ENCODE data around the gene COL15A1. TPM values are rescaled to one million over a fixed set of nuclear protein-coding genes. Genes with fewer than 3 reads are reported as not detected.

The COL15A1 gene
- total RNA-seq, 1 experiment from 2014 or later, result 0.10 TPM

GRCh38 chr9:98908897-98909634, 34.6 kb upstream of the COL15A1 start:
- BruUV-seq (replicated peaks), result no TSS peak
- Histone ChIP-seq H3K4me1 (ENCODE audit: control insufficient read depth, insufficient read depth, low read length) (no peaks in the 10 kb centered on the region), H3K9me3 (ENCODE audit: control insufficient read depth, insufficient read depth, low read depth, low read length) (no peaks in the 10 kb centered on the region), H3K27me3 (ENCODE audit: control insufficient read depth, insufficient read depth, low read length) (no peaks in the 10 kb centered on the region), H3K36me3 (ENCODE audit: control insufficient read depth, insufficient read depth, low read length) (no peaks in the 10 kb centered on the region), H3K4me3 (ENCODE audit: low read depth in 2 of 2, low read length in 2 of 2) (no peak overlapping the region), H3K27ac (ENCODE audit: low read length) (no peak overlapping the region)
- in situ Hi-C loops (cut with HindIII; ENCODE audit: low pct_unique_long_range_greater_than_20kb, low sequenced_read_pairs), result no loop called here
- ChIA-PET CTCF (no interaction called here), POLR2A (no interaction called here)
- ATAC-seq, result no peak
- intact Hi-C loops (cut with micrococcal nuclease; ENCODE audit: unreplicated experiment), result no loop called here
- DNase-seq (ENCODE audit: low read depth, low spot score), result no peak
- TF ChIP-seq SIN3A (IDR thresholded peaks at IDR 0.05; ENCODE audit: borderline replicate concordance, insufficient read depth, low read depth, low read length) (no peak), TCF7L2 (IDR thresholded peaks at IDR 0.05; ENCODE audit: low read depth, low read length) (no peak), REST (IDR thresholded peaks at IDR 0.05; ENCODE audit: insufficient read depth in 1 of 2, low read depth in 2 of 2, low read length in 1 of 2) (no peak), POLR2AphosphoS5 (IDR thresholded peaks at IDR 0.05; ENCODE audit: low read depth, low read length) (no peak)
- TF ChIP-seq, protein P1, sequence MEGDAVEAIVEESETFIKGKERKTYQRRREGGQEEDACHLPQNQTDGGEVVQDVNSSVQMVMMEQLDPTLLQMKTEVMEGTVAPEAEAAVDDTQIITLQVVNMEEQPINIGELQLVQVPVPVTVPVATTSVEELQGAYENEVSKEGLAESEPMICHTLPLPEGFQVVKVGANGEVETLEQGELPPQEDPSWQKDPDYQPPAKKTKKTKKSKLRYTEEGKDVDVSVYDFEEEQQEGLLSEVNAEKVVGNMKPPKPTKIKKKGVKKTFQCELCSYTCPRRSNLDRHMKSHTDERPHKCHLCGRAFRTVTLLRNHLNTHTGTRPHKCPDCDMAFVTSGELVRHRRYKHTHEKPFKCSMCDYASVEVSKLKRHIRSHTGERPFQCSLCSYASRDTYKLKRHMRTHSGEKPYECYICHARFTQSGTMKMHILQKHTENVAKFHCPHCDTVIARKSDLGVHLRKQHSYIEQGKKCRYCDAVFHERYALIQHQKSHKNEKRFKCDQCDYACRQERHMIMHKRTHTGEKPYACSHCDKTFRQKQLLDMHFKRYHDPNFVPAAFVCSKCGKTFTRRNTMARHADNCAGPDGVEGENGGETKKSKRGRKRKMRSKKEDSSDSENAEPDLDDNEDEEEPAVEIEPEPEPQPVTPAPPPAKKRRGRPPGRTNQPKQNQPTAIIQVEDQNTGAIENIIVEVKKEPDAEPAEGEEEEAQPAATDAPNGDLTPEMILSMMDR (IDR thresholded peaks at IDR 0.05), result no peak

DNA sequence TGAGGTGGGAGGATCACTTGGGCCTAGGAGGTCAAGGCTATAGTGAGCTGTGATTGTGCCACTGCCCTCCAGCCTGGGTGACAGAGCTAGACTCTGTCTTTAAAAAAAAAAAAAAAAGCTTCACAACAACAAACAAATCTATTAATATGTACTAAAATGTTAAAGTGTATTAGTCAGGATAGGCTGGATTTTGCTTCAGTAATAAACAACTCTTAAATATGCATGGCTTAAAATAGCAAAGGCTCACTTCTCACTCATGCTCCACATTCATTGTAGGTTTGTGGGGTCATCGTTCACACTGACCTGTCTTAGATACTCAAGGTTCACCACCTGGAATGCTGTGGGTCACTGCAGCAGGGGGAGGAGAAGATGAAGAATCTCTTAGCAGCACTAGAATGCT, 33.8 kb upstream of the COL15A1 start:
- no peaks in the 10 kb centered on the region for H3K27me3 ChIP-seq (ENCODE audit: control insufficient read depth, insufficient read depth, low read length)
- in situ Hi-C loops (cut with HindIII; ENCODE audit: low pct_unique_long_range_greater_than_20kb, low sequenced_read_pairs) (no loop called here), intact Hi-C loops (cut with micrococcal nuclease; ENCODE audit: unreplicated experiment) (no loop called here)
- TF ChIP-seq POLR2AphosphoS5 (IDR thresholded peaks at IDR 0.05; ENCODE audit: low read depth, low read length) (no peak), TCF7L2 (IDR thresholded peaks at IDR 0.05; ENCODE audit: low read depth, low read length) (no peak), REST (IDR thresholded peaks at IDR 0.05; ENCODE audit: insufficient read depth in 1 of 2, low read depth in 2 of 2, low read length in 1 of 2) (no peak), SIN3A (IDR thresholded peaks at IDR 0.05; ENCODE audit: borderline replicate concordance, insufficient read depth, low read depth, low read length) (no peak)
- TF ChIP-seq, protein P1 (IDR thresholded peaks at IDR 0.05), result no peak
- no TSS peak for BruUV-seq (replicated peaks)
- H3K36me3 ChIP-seq (ENCODE audit: control insufficient read depth, insufficient read depth, low read length), result no peaks in the 10 kb centered on the region
- POLR2A ChIA-PET, result no interaction called here
- H3K9me3 ChIP-seq (ENCODE audit: control insufficient read depth, insufficient read depth, low read depth, low read length), result no peaks in the 10 kb centered on the region
- H3K4me1 ChIP-seq (ENCODE audit: control insufficient read depth, insufficient read depth, low read length), result no peaks in the 10 kb centered on the region
- no peak overlapping the region for H3K27ac ChIP-seq (ENCODE audit: low read length)
- H3K4me3 ChIP-seq (ENCODE audit: low read depth in 2 of 2, low read length in 2 of 2), result no peak overlapping the region
- ATAC-seq (no peak), DNase-seq (ENCODE audit: low read depth, low spot score) (no peak)
- CTCF ChIA-PET, result no interaction called here

Measured in Panc1 (cell line).